ENCODE results near the gene ISCA1.
A peak's percentile ranks its signal among the peaks of the same experiment; 100 is the strongest.
"Not testable (repeated sequence)": the region's sequence is repeated elsewhere in the genome, so short reads cannot be mapped to it uniquely, and the experiment has no call there.

The ISCA1 gene
- 88.4 reads per million, percentile 80 among the genes with 10 or more reads in this experiment for total RNA-seq

- DNase-seq: peak; percentile 99
Observed at GRCh38 chr9:86282077-86282978, at the start of gene ISCA1. ISCA1 (minus strand) TSS chr9:86282538; CDS start chr9:86282458, 80 bp downstream.

- DNase-seq: no peak
Observed at GRCh38 chr9:86330186-86330585, 47.8 kb upstream of the ISCA1 start.

GRCh38 chr9:86329649-86330048 lies 47.3 kb upstream of the ISCA1 start:
- DNase-seq: no peak

GRCh38 chr9:86328156-86328555 lies 45.8 kb upstream of the ISCA1 start:
- DNase-seq: no peak

GRCh38 chr9:86326536-86326935 lies 44.2 kb upstream of the ISCA1 start:
- DNase-seq: no peak

GRCh38 chr9:86324901-86325300 lies 42.6 kb upstream of the ISCA1 start:
- DNase-seq: no peak

- DNase-seq: no peak
Observed at GRCh38 chr9:86324308-86324707, 42.0 kb upstream of the ISCA1 start.

- no peak for DNase-seq
Observed at GRCh38 chr9:86322973-86323644, 40.8 kb upstream of the ISCA1 start.

- no peak for DNase-seq
Observed at GRCh38 chr9:86321373-86321772, 39.0 kb upstream of the ISCA1 start.

GRCh38 chr9:86318187-86318586 lies 35.8 kb upstream of the ISCA1 start:
- no peak for DNase-seq

GRCh38 chr9:86315078-86315477 lies 32.7 kb upstream of the ISCA1 start:
- no peak for DNase-seq

GRCh38 chr9:86312959-86313358 lies 30.6 kb upstream of the ISCA1 start:
- DNase-seq: not testable (repeated sequence)

- DNase-seq: no peak
Observed at GRCh38 chr9:86308687-86309086, 26.3 kb upstream of the ISCA1 start.

GRCh38 chr9:86304236-86304730 lies 21.9 kb upstream of the ISCA1 start:
- DNase-seq: no peak

GRCh38 chr9:86303316-86303975 lies 21.1 kb upstream of the ISCA1 start:
- DNase-seq: peak; percentile 13

GRCh38 chr9:86301686-86302085 lies 19.3 kb upstream of the ISCA1 start:
- DNase-seq: no peak

GRCh38 chr9:86300701-86301100 lies 18.4 kb upstream of the ISCA1 start:
- no peak for DNase-seq

- DNase-seq: no peak
Observed at GRCh38 chr9:86298873-86299272, 16.5 kb upstream of the ISCA1 start.

- not testable (repeated sequence) for DNase-seq
Observed at GRCh38 chr9:86290341-86290740, 8.0 kb upstream of the ISCA1 start.

GRCh38 chr9:86288499-86289198 lies 6.3 kb upstream of the ISCA1 start:
- no peak for DNase-seq

- DNase-seq: no peak
Observed at GRCh38 chr9:86287013-86287412, 4.7 kb upstream of the ISCA1 start.

GRCh38 chr9:86286278-86286677 lies 3.9 kb upstream of the ISCA1 start:
- no peak for DNase-seq

- DNase-seq: no peak
Observed at GRCh38 chr9:86285261-86285660, 2.9 kb upstream of the ISCA1 start.
